Forelimb muscle (tissue), 1 donor: ENCODE results near the gene CTIF. TPM values are rescaled to one million over a fixed set of nuclear protein-coding genes. Genes with fewer than 3 reads are reported as not detected.
A peak's percentile ranks its signal among the peaks of the same experiment; 100 is the strongest.
"Not testable (repeated sequence)": the region's sequence is repeated elsewhere in the genome, so short reads cannot be mapped to it uniquely, and the experiment has no call there.

Source experiments
- DNase-seq: peaks from one replicate; pipeline ENCODE4 v3.0.0-alpha.2; 2013; ENCODE audit warnings: low read depth
- polyA plus RNA-seq: library from polyadenylated mRNA; unstranded; fragments of 120-200 nt; gene quantifications from one replicate; pipeline ENCODE4 v1.2.1, GENCODE V29; 2013; ENCODE audit not compliant: insufficient read length

CTIF gene
- polyA plus RNA-seq, 1 donor: 35.6 TPM

DNA sequence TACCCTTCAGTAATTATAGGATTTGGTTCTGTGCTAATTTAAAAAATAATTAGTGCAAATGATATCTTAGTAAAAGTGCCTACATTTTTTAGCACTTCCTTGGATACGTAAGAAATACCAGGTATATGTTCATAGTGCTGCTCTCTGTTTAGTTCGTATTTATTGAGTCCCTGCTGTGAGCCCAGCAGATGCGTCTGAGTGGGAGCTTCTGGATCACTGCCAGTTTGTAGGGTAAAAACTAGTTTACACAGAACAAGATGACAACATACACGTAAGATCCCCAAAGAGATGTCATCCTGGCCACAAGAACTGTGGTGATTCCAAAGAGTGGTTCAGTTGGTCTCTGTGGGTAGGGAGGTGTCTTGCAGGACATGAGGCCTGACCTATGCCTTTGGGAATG is 103.2 kb downstream of the CTIF start:
- no peak for DNase-seq

DNA sequence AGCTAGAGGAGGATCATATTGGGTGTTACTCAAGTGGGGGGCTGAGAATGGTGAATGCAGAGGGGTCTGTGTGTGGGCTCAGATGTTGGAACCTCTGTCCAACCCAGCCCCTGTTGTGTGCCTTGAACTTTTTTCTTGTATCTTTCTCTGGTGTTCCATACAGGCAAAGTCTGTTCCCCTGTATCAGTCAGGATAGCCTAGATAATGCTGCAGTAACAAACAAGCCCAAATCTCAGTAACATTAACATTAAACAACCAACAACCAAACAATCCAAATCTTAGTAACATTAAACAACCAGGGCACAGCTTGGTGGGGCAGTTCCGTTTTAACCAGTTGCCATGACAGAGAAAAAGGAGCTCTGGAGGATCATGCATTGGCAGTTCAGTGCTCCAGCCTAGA is 103.7 kb downstream of the CTIF start:
- DNase-seq: no peak

DNA sequence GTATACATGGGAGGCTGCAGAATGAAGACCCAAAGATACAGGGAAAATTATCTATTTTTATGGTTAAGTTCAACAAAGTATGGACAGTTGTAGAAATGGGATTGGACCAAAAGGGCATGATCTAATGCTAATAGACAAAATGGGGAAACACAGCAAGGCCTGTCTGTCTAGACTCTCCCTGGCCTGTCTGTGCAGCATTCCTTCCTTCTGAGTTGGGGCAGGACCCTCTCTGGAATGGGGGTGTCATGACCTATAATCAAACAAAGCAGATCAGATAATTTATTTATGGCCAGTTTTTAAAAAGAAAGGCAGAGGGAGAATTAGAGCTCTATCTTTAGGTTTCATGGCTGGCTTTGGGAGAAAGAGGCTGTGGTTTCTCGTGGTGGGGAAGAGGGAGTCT is 104.4 kb downstream of the CTIF start:
- no peak for DNase-seq

DNA sequence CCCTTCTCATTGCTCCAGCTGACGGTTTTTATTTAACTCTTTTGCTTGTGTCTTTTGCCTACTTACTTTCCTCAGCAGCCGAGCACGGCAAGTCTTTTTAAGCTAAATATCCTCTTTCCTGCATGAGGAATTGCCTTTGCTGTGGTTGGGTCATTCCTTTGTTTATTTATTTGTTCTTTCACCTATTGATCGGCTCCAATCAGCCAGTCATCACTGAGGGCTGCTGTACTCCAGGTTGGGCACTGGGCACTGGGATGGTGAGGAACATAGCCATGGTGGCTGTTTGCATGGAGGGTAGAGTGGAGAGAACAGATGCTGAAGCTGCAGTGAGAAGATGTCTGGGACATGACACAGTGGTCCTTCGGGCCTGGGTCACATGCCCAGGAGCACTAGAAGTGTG is 105.2 kb downstream of the CTIF start:
- DNase-seq: no peak

DNA sequence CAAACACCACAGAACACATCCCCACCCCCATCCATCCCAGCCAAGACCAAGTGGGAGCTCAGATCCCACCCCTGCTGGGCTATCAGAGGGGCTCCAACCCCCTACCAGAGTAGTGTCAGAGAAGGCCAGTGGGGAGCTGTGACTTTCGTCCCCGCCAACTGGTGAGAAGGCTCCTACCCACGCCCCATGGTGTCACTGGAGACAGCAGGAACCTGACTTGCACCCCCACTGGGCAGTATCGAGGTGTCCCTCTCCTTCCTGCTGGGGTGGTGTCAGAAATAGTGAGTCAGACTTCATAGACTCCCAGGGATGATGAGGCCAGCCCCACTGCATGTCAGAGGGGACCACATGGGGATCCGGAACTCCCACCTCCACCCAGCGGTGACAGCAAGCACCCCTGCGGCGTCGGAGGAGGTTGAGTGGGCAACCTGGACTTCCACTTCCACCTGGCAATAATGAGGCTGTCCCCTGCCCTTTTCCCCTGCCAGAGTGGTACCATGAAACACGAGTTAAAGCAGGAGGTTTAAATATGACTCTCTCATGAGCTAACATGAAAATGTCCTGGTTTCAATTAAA is 106.7 kb downstream of the CTIF start:
- no peak for DNase-seq

DNA sequence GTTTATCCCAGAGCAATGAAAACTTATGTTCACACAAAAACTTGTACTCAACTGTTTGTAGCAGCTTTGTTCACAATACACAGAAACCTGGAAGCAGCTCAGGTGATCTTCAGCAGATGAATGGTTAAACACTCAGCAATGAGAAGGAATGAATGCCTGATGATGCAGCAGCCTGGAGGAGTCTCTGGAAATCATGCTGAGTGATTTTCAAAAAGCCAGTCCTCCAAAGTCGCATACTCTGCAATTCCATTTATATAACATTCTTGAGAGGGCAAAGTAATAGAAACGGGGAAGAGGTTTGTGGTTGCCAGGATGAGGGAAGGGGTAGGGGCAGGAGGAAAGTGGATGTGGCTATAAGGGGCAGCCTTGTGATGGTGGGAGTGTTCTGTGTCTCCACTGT is 108.1 kb downstream of the CTIF start:
- DNase-seq: peak; percentile 5

DNA sequence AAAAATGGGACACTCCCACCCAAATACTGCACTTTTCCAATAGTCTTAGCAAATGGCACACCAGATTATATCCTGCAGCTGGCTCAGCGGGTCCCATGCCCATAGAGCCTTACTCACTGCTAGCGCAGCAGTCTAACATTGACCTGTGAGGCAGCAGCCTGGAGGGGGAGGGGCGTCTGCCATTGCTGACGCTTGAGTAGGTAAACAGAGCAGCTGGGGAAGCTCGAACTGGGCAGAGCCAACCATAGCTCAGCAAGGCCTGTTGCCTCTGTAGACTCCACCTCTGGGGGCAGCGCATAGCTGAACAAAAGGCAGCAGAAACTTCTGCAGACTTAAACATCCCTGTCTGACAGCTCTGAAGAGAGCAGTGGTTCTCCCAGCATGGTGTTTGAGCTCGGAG is 110.4 kb downstream of the CTIF start:
- DNase-seq: no peak

DNA sequence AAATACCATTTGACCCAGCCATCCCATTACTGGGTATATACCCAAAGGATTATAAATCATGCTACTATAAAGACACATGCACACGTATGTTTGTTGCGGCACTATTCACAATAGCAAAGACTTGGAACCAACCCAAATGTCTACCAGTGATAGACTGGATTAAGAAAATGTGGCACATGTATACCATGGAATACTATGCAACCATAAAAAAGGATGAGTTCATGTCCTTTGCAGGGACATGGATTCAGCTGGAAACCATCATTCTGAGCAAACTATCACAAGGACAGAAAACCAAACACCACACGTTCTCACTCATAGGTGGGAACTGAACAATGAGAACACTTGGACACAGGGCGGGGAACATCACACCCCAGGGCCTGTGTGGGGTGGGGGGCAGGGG is 115.8 kb downstream of the CTIF start:
- not testable (repeated sequence) for DNase-seq

DNA sequence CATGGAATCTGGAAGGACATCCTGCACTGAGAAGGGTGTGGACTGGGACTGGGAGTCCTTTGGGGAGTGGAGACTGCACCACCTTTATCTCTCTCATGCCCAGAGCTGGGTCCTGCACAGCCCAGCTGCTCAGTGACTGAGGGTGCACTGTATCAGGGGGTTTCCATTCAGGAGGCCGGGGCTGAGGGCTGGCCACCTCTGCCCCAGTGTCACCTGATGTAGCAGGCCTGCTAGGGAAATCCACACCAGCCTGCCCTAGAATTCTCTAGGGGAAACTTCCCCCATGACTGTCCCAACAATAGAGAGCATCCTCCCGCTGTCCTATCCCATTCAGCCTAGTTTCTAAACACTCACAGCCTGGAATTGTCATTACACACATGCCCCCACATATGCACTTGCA is 116.7 kb downstream of the CTIF start:
- DNase-seq: no peak

DNA sequence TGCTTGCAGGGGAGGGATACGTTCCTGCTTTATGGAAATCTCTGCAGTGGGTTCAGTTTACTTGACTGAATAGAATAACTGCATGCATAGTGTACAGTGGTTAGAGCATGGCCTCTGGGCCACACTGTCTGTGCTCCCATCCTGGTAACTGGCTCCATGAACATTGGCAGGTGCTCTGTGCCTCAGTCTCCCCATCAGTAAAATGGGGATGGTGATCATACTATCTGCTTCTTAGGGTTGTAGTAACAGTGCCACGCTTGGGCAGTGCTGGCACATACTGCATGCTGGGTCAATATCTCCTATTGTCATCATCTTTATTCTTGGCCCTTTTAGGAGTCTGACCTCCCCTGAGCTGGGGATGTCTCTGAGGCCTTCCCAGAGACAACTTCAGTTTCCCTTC is 117.3 kb downstream of the CTIF start:
- DNase-seq: no peak

DNA sequence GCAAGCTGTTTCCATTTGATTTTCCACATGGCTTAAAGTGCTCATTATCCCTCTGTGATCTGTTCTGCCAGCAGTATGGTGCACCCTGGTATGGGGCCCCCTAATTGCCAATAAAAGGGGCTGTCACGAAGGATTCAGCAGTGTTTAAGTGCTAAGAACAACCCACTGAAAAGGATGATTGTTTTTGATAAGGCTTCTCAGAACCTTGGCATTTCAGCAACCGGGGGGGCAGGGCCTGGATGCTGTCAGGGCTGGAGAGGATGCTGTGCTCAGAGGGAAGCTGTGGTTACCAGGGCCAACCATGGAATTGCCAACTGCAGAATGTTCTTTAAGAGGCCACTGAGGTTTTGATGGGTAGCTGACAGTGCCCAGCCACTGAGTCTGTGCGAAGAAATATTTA is 117.8 kb downstream of the CTIF start:
- DNase-seq: no peak

DNA sequence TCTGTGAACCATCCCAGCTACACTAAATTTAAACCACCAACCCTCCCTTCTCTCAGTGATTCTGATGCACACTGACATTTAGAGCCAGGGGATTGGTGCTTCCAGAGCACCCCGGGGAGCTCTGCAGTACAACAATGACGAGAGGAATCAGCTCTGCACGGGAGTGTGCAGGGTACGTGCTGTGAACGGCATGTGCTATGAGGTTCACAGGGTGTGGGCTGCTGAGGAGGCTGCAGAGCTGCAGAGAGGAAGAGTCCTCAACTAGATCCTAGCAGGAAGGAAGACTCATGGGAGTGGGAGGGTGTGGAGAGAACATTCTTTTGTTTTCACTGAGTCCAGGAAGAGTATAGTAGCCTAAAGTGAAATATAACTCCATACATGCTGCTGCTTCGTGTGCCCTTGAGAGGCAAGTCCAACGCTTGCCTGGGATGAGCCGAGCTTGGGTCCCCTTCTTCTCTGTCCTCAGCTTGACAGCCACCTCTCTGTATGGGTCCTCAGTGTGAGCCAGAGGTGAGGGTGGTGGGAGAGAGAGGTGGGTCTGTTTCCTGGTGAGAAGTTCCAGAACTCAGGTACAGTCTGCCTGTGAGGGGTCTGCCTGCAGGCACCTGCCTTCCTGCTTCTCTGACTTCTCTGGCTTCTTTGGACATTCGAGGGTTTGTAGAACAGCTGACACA is 118.8 kb downstream of the CTIF start:
- DNase-seq: no peak

DNA sequence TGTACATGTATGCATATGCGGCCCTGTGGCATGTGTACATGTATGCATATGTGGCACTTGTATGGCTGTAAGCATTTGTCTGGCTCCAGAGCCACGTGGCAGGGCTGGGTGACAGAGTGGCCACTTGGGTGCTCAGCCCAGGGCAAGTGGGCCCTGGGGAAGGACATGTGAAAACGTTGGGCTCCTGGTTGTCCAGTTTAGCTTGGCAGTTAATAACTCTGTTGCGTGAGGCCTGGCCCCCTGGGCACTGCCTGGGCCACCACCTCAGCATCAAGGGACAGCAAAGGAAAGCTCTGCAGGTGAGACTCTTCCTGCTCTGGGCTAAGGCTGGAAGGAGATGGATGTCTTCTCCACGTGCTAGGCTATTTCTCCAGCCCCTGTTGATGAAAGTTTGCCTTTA is 119.9 kb downstream of the CTIF start:
- DNase-seq: no peak

DNA sequence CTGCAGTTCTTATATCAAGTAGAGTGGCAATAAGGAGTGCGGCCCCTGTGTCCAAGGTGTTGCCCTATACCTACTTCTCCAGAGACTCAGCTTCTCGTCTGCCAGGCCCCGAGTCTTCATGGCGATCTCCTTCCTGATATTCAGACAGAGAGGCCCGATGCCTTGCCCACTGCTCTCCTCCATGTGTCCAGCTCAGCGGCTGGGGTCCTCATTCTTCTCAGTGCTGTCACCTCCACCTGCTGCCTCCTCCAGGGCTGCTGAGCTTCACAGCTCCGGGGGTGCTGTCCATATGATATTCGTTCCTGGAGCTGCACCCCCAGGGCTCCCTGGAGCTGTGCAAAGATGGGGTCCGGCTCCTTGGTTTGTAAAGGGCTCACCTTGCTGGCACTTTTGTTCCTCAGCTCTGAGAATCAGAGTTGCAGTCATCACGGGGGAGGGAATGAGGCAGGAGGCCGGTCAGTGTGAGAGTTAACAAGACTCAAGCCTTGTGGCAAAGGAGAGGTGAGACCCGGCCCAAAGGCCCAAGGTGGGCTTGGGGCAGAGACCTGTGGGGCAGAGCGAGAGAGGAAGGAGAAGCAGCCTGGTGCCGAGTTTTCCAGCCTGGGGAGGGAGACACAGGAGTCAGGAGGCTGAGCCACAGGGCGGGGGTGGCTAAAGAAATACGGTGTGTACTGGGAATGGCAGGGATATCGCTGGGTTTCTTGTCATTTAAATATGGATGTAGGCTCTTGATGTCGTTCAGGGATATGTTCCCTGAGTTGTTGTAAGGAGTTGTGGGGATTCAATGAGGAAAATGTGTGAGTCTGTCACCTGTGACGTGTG is 120.6 kb downstream of the CTIF start:
- DNase-seq: no peak

DNA sequence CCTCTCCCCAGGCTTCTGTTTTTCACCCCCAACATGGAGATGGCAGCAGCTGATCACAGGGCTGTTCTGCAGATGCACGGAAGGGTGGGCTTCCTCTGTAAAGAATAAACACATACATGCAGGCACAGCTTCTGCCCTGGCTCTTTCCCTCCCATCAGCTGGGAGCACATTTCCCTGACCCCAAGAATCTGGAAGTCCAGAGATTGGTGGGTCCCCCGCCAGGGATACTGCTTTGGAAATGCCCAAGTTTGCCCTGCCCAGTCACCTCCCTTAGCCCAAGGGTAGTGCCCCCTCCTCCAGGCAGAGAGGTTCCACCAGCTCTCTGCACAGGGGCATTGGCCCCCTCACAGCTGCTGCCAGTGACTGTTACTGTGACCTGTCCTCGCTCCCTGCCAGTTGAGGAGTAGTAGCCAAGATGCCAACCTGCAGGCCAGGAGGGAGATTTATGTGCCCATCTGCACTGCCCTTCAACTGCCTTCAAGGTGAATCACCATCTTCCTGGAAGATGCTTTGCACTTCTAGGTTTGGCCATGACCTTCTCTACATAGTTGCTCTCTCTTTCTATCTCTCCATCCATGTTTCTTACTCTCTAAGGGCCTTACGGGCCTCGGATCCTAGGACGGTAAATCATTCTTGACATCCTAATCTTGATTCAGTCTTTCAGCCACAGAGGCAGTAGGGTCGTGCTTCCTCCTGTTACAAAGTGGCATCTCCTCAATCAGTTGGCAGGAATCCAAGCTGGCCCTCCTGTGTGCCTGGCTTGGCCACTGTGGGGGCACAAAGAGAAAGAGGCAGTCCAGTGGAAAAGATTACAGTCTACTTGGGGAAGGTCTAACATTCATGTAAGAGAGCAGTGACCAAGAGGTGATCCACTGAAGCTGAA is 121.8 kb downstream of the CTIF start:
- DNase-seq: no peak

DNA sequence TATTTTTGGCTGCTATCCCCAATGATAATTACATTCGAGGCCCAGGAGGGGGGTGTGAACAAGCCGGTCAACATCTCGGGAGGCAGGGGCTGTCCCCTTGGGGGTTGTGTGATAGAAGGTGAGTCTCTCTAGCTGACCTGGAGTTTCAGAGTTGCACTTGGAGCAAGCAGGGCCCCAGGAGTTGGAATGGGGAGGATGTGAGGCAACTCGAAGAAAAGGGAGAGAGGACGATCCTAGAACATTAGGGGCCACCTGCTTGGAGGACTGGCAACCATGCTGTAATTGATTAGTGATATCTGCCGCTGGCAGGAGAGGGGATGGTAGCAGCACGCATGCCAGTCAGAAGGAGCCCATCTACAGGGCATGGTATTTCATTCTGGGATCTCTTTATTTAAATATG is 122.6 kb downstream of the CTIF start:
- no peak for DNase-seq

DNA sequence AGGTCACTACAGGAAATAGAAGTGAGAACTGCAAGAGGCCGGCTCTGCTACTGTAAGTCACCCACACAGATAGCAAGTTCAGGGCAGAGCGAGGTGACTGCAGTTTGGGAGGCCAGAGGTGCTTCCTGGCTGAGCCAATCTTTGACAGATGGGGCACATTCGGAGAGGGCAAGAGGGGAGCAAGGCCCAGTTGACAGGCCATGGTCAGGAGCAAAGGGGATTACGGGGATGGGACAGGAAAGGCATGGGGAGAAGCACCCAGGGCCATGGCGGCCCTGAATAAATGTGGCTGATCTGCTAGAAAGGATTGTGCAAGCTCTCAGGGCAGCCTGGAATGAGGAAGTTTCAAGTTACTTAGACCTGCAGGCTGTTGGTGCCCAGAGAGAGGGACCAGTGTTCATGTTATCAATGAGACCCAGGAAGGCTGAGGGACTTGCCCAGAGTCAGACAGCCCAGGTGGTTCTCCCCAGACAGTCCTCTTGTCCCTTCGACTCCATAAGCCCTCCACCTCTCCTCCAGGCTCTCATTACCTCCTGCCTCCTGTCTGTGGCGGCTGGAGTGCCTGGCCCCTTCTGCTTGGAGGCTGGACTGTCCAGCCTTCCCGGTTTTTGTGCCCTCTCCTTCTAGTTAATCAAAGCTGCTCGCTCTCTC is 123.3 kb downstream of the CTIF start:
- DNase-seq: no peak

DNA sequence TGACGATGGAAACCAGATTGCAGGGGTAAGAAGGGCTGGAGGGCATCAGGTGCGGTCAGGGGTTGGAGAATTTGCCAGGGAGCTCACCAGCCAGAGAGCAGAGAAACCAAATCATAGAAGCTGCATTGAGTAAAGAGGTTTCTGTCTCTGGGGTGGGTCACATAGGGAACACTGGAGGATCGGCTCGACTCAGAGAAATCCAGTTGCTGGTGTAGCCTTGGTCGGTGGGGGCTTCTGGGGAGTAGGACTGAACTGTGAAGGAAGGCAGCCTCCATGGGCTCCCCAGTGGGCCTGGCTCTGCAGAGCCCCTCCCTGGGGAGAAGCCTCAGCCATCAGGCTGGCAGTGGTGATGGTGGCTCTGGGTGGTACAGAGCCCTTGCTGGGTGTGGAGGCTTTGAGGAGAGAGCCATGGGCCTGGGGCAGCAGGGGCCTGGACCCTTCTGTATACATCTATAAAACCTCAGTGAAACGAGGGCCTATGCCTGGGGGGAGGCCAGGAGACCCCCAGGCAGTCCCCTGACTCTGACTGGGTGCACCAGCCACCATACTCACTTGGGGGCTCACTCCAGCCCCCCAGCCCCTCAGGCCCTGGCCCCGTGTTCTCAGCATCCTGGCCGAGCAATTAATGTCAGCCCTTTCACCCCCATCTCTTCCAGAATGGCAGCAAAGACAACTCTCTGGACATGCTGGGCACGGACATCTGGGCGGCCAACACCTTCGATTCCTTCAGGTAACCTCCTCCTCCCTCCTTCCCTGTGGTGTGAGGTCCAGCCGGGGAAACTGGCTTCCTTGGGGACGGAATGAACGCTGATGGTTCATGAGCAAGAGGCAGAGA is 124.5 kb downstream of the CTIF start:
- DNase-seq: no peak

DNA sequence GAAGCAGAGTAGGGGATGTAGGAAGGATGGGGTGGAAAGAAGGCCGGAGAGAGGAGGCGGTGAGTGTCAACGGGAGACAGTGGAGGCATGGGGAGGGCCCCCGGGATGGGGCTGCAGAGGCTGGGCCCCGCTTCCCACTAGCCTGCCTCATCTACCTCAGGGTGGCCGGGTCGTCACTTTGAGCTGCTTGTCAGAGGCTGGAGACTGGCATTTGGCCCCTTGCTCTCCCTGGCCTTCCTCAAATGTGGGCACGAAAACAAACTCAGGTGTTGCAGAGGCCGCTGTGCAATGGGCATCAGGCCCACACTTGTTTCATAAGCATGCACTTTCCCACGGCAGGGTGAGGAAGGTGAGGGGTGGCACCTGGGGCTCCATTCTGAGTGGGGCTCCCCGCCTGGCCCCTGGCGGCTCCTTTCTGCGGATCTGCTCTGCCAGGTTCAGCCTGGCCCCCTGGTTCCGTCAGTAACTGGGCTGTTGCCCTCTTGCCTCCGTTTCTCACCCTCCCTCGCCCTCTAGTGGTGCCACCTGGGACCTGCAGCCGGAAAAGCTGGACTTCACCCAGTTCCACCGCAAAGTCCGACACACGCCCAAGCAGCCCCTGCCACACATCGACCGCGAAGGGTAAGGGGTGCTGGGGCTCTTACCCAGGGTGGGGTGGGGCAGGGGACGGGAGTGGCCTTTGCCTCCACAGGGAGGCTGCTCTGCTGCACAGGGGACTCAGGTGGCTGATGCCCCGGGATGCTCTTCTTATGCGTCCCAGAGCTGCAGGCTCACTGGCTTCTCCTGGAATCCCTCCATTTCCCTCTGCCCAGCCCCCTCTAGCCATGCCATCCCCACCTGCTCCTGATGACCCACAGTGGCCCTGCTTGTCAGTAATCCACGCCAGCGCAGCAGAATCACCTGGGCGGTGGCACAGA is 125.4 kb downstream of the CTIF start:
- DNase-seq: no peak

DNA sequence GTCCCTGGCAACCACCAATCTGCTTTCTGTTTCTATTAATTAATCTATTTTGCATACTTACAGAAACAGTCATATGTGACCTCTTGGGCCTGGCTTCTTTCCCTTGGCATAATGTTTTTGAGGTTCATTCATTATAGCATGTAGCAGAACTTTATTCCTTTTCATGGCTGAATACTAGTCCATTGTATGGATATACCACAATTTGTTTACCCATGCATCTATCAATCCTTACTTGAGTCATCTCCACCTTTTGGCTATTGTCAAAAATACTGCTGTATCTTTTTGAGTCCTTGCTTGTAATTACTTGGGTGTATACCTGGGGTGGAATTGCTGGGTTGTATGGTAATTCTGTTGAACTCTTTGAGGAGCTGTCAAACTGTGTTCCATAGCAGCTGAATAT is 126.8 kb downstream of the CTIF start:
- DNase-seq: no peak
